BJ (cell line): ENCODE measurements around the gene STARD9. TPM values are rescaled to one million over a fixed set of nuclear protein-coding genes. Genes with fewer than 3 reads are reported as not detected.

Source experiments
- CTCF ChIA-PET: fragments of 350-600 bp; formaldehyde crosslinking; extraction: SDS; loops from one replicate; lab custom pipeline; 2021; ENCODE audit warnings: antibody characterized with exemption, inconsistent platforms; lab: Yijun Ruan, JAX
- POLR2A ChIA-PET: fragments of 300-600 bp; sonication (Branson Sonifier 250); formaldehyde crosslinking; extraction: SDS; loops from one replicate; lab custom pipeline; 2021; ENCODE audit warnings: antibody characterized with exemption; lab: Charles Lee
- DNase-seq: peaks from one replicate; pipeline ENCODE4 v3.0.0-alpha.2; 2011; ENCODE audit warnings: low read depth
- H3K27me3 ChIP-seq: 2 replicates; pipeline ENCODE4 v1.6.0; 2011; ENCODE audit warnings: low read length; ENCODE audit not compliant: control insufficient read depth, insufficient read depth
- H3K36me3 ChIP-seq: 2 replicates; pipeline ENCODE4 v1.5.1; 2011; ENCODE audit warnings: low read length; ENCODE audit not compliant: control insufficient read depth, insufficient read depth
- H3K4me3 ChIP-seq: 2 replicates; pipeline ENCODE4 v1.5.1; 2011; ENCODE audit warnings: low read depth, mild to moderate bottlenecking, control low read depth, low read length
- polyA plus RNA-seq: library from polyadenylated mRNA; depleted of rRNA; stranded (reverse); fragments of >200 nt; gene quantifications from 2 replicates; pipeline ENCODE4 v1.2.3, GENCODE V29; 2011
- TF ChIP-seq, protein P1 (sequence below): IDR thresholded peaks from 2 replicates; pipeline ENCODE4 v1.5.1; 2011; ENCODE audit warnings: low read depth, mild to moderate bottlenecking, control low read depth, inconsistent platforms, low read length, moderate library complexity; ENCODE audit not compliant: insufficient read depth

STARD9 gene
- polyA plus RNA-seq, 1 experiment: 2.3 TPM

DNA sequence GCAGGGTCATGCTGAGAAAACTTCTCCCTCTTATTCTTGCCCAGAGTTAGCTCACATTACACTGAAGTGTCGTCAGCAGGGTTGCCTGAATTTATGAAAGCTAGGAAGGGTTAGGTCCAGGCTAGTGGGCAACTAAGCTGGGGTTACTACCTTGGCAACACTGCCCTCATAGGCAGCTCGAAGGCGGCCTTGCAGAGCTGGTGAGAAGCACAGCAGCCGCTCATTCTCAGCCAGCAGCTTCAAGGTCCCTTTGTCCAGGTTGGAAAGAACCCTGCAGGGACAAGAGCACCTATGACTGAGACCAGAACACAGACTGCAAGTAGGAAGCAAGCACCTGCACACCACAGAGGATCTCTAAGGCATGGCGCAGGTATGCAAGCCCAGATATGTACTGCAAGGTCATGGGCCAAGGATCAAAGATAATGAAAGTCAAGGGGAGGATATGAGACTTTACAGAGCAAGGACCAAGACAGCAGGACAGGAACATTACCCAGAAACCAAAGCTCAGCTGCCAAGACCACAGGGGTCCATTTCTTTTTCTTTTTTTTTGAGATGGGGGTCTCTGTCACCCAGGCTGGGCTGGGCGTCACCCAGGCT lies 158.8 kb downstream of the STARD9 start:
- ChIA-PET POLR2A (no interaction called here), CTCF (interaction anchor here (0.6 kb wide), 1 partner anchor 193 kb away, joined by 3 read pairs; no protein-coding TSS in a partner anchor)
- TF ChIP-seq, protein P1, sequence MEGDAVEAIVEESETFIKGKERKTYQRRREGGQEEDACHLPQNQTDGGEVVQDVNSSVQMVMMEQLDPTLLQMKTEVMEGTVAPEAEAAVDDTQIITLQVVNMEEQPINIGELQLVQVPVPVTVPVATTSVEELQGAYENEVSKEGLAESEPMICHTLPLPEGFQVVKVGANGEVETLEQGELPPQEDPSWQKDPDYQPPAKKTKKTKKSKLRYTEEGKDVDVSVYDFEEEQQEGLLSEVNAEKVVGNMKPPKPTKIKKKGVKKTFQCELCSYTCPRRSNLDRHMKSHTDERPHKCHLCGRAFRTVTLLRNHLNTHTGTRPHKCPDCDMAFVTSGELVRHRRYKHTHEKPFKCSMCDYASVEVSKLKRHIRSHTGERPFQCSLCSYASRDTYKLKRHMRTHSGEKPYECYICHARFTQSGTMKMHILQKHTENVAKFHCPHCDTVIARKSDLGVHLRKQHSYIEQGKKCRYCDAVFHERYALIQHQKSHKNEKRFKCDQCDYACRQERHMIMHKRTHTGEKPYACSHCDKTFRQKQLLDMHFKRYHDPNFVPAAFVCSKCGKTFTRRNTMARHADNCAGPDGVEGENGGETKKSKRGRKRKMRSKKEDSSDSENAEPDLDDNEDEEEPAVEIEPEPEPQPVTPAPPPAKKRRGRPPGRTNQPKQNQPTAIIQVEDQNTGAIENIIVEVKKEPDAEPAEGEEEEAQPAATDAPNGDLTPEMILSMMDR: no peak
- Histone ChIP-seq H3K4me3 (no peak overlapping the region), H3K27me3 (no peaks in the 10 kb centered on the region), H3K36me3 (peaks cover 27% of the 10 kb centered on the region)
- DNase-seq: no peak

DNA sequence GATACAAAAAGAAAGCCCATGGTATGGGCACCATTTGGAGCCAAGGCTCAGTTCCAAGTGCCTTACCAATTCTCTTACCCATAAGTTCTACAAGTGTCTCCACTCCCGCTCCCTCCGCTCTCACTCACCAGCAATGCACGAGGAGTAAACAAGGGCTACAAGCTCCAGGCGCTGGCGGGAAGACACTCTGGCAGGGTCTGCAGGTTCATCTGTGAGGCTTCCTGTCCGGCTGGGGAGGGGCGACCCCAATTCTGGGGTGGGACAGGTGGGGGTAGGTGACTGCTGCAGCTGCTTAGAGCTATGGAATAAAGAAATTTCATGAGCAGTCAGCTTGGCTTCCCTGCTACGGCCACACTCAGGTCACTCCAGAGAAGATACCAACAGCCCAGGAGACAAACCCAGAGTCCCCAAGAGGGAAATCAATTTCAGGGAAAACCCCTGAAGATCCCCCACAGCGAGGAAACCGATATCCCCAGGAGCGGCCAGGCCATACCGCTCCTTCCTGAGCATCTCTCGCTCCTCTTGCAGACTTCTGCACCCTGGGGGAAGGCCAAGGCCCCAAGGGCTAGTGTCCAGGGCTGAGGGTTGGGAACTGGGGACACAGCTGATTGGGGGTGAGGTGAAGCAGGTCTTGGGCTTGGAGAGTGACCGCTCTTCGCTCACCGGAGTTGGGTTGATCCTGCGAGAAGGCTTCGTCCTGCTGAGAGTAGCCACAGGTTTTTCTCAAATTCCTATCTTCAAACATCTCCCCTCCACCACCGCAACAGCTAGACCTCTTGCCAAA lies 160.2 kb downstream of the STARD9 start:
- H3K4me3 ChIP-seq: peak overlapping the region; percentile 80
- TF ChIP-seq, protein P1: no peak
- POLR2A ChIA-PET: no interaction called here
- H3K27me3 ChIP-seq: no peaks in the 10 kb centered on the region
- CTCF ChIA-PET: interaction anchor here (0.7 to 1.0 kb wide), 2 partner anchors 12 to 185 kb away, joined by 3 read pairs; no protein-coding TSS in a partner anchor
- no peak for DNase-seq
- peaks cover 23% of the 10 kb centered on the region for H3K36me3 ChIP-seq

DNA sequence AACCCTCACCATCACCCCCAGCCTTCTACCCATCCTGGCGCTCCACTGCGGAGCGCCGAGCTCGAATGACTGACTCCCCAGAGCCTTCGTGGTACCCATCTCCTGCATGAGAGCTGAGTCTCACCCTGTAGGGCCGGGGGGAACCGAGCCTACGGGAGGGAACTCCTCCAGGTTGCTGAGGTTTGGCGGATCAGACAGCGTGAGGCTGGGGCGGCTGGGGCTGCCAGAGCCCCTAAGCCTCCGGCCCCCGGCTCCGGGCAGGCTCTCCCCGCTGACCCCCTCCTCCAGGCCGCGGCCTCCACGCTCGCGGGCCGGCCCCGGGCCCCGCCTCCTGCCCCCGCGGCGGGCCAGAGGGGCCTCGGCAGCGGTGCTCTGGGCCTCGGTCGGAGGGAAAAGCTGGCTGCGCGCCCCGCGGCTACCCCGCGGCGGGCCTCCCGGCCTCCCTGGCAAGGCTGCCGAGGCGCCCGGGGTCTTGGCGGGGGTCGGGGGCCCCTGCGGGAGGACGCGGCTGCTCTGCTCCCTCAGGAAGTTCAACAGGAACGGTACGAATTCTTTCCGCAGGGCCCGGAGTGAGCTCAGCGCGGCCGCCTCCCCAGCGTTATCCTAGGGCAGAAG lies 160.9 kb downstream of the STARD9 start:
- Histone ChIP-seq H3K4me3 (peak overlapping the region; percentile 80), H3K27me3 (no peaks in the 10 kb centered on the region), H3K36me3 (peaks cover 17% of the 10 kb centered on the region)
- no peak for DNase-seq
- ChIA-PET POLR2A (interaction anchor here (0.5 kb wide), 1 partner anchor 258 kb away, joined by 4 read pairs; no protein-coding TSS in a partner anchor), CTCF (interaction anchor here (0.5 to 3.9 kb wide), 3 partner anchors 26 to 190 kb away, joined by 3 to 12 read pairs (median 3); no protein-coding TSS in a partner anchor)
- TF ChIP-seq, protein P1: no peak

DNA sequence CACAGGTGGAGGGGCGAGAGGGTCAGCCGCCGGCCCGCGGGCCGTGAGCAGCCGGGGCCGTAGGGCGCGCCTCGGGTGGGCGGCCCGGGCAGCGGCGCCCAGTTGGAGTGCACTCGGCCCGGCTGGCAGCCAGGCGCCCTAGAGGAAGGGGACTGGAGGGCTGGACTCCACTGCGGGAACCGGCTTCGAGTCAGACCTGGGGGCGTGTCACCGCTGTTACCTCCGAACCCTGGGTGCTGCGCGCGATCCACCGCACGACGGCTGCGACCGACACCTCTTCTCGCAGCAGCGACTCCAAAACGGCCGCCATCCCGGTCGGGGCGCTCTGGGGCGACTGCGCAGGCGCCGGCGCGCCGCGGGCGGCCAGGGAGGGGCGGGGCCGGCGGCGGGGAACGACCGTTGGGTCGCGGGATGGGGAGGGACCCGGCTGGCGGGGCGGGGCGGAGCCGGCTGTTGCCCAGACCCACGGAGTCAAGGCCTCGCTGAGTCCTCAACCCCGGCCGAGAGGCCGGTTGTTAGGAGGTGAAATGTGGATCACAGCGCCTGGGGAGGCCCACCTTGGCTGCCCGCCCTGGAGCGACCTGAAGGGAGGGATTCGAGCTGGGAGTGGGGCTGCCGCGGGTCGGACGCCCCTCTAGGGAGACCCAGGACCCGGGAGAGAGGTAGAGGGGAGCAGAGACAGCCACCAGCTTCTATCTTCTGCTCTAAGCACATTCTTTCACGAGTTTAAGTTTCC lies 161.6 kb downstream of the STARD9 start, which contains the start of gene CDAN1:
Gene CDAN1, minus strand, starts transcription at position 336 of the 736 bp plus-strand sequence. Its CDS starts 26 bp downstream, at position 310.
- DNase-seq: peak; percentile 26
- CTCF ChIA-PET: interaction anchor here (0.7 to 3.9 kb wide), 3 partner anchors 186 to 218 kb away, joined by 3 to 12 read pairs (median 5); no protein-coding TSS in a partner anchor
- Histone ChIP-seq H3K4me3 (peak within 1 kb of the TSS; percentile 80), H3K36me3 (peaks cover 14% of the 10 kb centered on the region), H3K27me3 (no peaks in the 10 kb centered on the region)
- POLR2A ChIA-PET: interaction anchor here (0.5 kb wide), 1 partner anchor 257 kb away, joined by 4 read pairs; no protein-coding TSS in a partner anchor
- TF ChIP-seq, protein P1: no peak
